Measurements from ENCODE around the gene IGSF3.
"Not testable (repeated sequence)": the region's sequence is repeated elsewhere in the genome, so short reads cannot be mapped to it uniquely, and the experiment has no call there.

Gene IGSF3

DNA sequence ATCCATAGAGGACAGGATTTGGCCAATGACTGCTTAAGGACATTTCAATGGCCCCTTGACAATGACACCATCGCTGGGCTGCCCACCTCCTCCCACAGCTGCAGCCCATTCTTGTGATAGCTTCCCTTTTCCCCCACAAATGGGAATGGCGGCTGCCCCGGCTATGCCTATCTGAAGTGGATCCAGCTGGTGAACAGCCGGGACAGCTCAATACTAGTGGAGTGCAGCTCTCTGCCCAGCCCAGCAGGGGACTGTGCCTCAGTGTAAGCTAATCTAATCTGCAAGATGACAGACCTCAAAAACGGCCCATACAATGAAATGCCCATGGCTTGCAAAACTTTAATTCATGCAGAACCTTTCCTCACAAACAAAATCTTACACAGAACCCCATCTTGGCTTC, 49.7 kb downstream of the IGSF3 start:
- TF ChIP-seq, protein P1, sequence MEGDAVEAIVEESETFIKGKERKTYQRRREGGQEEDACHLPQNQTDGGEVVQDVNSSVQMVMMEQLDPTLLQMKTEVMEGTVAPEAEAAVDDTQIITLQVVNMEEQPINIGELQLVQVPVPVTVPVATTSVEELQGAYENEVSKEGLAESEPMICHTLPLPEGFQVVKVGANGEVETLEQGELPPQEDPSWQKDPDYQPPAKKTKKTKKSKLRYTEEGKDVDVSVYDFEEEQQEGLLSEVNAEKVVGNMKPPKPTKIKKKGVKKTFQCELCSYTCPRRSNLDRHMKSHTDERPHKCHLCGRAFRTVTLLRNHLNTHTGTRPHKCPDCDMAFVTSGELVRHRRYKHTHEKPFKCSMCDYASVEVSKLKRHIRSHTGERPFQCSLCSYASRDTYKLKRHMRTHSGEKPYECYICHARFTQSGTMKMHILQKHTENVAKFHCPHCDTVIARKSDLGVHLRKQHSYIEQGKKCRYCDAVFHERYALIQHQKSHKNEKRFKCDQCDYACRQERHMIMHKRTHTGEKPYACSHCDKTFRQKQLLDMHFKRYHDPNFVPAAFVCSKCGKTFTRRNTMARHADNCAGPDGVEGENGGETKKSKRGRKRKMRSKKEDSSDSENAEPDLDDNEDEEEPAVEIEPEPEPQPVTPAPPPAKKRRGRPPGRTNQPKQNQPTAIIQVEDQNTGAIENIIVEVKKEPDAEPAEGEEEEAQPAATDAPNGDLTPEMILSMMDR (IDR thresholded peaks at IDR 0.05; ENCODE audit: low read depth, low read length) = peak; percentile 11
- H3K9me3 ChIP-seq; H3K27me3 ChIP-seq; H3K4me1 ChIP-seq; H3K36me3 ChIP-seq; H3K4me3 ChIP-seq (ENCODE audit: low read depth, low read length); DNase-seq: not testable (repeated sequence)

DNA sequence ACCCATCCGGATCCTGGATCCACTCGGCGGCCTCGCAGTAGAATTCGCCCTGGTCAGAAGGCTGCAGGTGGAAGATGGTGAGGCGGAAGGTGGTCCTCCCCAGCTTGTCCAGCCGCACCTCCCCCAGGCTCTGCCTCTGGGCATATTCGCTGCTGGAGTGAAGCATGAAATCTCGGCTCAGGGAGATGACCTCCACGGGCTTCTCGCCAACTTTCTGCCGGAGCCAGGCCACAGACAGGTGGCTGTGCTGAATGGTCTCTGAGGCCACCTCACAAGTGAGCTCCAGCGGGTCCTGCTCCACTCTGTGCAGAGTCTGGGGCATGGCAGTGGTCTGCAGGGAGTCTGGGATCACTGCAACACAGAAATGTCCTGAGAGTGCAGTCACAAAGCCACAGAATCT, 53.7 kb downstream of the IGSF3 start:
- H3K36me3 ChIP-seq; H3K4me3 ChIP-seq (ENCODE audit: low read depth, low read length); H3K27me3 ChIP-seq; H3K4me1 ChIP-seq; H3K9me3 ChIP-seq: not testable (repeated sequence)
- DNase-seq = peak; percentile 27

DNA sequence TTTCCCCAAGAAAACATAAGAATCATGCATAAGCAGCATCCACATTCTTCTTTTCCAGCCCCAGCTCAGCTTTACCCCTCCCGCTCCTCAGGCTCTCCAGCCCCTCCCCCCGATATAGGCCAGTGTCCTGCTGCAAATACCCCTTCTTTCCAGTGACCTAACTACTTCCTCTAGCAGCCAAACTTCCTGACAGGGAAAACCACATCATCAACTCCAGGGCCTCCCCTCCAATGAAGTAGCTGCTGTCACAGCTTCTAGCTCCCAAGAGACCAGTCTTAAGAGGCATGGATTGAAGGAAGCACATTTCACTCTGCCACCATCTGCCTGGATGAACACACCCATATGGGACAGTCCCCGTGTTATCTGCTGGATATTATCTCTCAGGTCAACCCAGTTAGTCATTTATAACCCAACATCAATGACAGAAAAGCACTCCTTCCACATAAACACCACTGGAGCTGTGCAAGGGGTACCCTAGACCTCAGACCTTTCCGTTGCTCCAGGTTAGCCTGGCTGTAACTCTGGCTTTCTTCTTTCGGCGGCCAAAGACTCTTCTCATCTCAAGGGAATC, 57.6 kb downstream of the IGSF3 start:
- not testable (repeated sequence) for H3K4me1 ChIP-seq; H3K9me3 ChIP-seq; H3K27me3 ChIP-seq; H3K36me3 ChIP-seq; H3K4me3 ChIP-seq (ENCODE audit: low read depth, low read length)
- peak; percentile 25 for DNase-seq

DNA sequence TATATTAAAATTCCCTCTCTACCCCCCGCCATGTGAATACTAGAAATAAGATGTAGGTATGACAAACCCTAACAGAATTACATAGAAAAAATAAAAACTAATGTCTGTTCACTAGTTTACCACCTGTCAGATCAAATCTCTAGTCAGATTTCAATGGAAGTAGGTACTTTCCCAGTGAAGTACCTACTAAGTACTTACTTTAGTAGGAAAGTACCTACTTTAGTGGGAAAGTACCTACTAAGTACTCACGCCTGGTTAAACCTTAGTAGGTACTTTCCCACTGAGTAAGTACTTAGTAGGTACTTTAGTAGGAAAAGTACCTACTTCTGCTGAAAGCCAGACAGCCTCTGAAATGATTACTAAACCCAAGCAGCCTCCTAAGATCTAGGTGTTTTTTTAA, 58.7 kb downstream of the IGSF3 start:
- H3K4me1 ChIP-seq = not testable (repeated sequence)

DNA sequence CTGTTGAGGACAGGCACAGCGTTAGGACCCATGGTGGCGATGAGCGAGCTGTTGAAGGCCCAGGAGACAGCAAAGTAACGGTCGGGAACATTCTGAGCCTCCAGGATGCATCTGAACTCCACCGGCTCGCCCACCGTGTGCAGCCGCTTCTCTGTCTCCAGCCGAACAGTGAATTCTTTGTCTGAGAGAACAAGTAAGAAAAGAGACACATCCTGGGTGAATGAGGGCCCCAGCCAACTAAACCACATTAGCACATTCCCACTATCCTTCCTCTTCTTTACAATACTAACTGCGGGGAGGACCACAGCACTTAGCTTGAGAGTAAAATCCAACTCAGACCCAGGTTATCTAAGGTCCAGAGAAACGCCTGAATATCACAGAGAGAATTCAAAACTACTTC, 59.4 kb downstream of the IGSF3 start:
- not testable (repeated sequence) for H3K4me3 ChIP-seq (ENCODE audit: low read depth, low read length); H3K36me3 ChIP-seq; H3K27me3 ChIP-seq; DNase-seq; H3K4me1 ChIP-seq; H3K9me3 ChIP-seq

More for the DNA sequence above, 58.7 kb downstream of the IGSF3 start:
- H3K27me3 ChIP-seq; DNase-seq; H3K9me3 ChIP-seq; H3K36me3 ChIP-seq; H3K4me3 ChIP-seq (ENCODE audit: low read depth, low read length): not testable (repeated sequence)

DNA sequence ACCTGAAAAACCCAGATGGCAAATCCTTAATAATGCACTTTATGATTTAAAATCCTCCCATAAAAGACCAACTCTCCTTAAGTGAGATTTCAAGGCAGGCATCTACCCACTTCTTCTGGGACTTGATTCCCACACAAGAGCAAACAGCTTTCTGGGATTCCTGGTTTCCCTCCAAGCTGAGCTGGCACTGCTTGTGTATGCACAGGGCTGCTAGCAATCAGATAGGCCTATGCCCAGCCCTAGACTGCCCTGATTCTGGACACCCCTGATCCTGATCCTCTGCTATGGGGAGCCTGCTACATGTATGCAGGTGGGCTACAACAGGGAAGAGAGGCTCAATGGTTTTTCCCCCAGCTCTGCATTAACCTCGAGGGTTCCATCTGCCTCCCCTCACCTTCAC, 60.1 kb downstream of the IGSF3 start:
- not testable (repeated sequence) for H3K9me3 ChIP-seq; H3K27me3 ChIP-seq; H3K4me1 ChIP-seq; H3K4me3 ChIP-seq (ENCODE audit: low read depth, low read length); DNase-seq; H3K36me3 ChIP-seq

DNA sequence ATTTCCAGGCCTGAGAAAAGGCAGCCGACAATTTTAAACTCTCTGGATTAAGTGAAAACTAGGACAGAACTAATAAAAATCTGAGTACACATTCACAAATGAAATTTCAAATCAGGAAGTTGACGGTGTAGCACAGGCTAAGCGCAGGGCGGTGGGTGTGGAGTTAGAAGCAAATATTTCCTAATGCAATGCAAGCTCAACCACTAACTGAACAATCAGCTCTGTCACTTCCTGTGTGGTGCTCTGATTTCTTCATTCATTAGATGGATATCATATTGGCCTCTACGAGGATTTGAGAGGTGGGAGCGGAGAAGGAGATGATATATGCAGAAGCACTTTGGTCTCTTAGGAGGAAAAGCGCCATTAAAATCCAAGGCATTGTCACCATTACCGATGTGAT, 61.5 kb downstream of the IGSF3 start:
- H3K9me3 ChIP-seq; H3K36me3 ChIP-seq; H3K4me1 ChIP-seq; H3K27me3 ChIP-seq; H3K4me3 ChIP-seq (ENCODE audit: low read depth, low read length); DNase-seq: not testable (repeated sequence)

DNA sequence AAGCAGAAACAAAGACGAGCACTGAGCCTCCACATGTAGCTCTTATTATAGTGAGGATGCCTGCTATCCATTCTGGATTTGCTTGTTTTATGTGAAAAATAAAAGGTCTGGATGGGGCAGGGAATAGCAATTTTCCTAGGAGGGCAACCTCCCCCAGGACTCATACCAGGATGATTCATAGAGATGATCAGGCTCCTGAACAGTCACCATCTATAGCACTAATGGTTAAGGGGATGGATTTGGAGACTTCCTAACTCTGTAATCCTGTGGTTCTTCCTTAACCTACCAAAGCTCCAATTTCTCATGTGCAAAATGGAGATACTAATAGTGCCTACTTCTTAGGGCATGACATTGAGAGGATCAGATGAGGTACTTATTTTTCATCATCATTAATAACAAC, 62.2 kb downstream of the IGSF3 start:
- Histone ChIP-seq H3K4me3 (ENCODE audit: low read depth, low read length) (no peak overlapping the region), H3K9me3 (no peaks in the 10 kb centered on the region), H3K36me3 (no peaks in the 10 kb centered on the region), H3K27me3 (no peaks in the 10 kb centered on the region), H3K4me1 (peaks cover 7% of the 10 kb centered on the region)
- TF ChIP-seq, protein P1 (IDR thresholded peaks at IDR 0.05; ENCODE audit: low read depth, low read length) = no peak
- no peak for DNase-seq

DNA sequence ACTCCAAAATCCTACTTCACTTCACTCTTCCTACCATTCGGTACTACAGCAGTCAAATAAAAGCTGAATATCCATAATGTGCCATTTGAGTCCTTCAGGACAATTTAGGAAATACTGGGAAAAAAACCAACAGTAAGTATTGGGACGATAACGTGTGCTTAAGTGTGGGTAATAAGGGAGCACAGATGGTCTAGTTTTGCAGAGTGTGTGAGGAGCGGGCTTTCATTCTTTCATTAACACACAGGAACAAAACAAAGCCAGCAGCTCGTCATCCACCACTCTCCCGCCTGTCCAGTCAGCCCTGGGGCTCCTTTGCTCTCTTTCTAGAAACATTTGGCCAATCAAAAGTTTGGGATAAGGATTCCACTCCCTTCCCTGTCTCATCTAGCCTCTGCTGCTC, 63.1 kb downstream of the IGSF3 start:
- not testable (repeated sequence) for DNase-seq; H3K4me3 ChIP-seq (ENCODE audit: low read depth, low read length); H3K27me3 ChIP-seq; H3K36me3 ChIP-seq; H3K4me1 ChIP-seq; H3K9me3 ChIP-seq

DNA sequence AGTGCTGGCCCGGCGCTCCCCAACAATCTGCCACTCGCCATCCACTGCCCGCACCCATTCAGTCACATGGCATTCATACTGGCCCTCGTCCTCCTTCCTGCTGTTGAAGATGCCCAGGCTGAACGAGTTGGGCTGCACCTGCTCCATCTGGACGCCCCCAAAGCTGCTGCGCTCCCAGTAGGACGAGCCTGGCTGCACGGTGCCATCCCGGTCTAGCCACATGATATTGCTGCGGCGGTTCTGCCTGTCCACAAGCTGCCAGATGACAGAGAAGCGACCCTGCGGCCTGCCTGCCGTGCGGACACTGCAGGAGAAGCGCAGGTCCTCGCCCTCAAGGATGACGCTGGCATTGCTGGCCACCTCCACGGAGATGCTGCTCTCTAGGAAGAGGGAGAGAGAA, 63.9 kb downstream of the IGSF3 start:
- not testable (repeated sequence) for DNase-seq; H3K9me3 ChIP-seq; H3K36me3 ChIP-seq; H3K4me3 ChIP-seq (ENCODE audit: low read depth, low read length); H3K4me1 ChIP-seq; H3K27me3 ChIP-seq

DNA sequence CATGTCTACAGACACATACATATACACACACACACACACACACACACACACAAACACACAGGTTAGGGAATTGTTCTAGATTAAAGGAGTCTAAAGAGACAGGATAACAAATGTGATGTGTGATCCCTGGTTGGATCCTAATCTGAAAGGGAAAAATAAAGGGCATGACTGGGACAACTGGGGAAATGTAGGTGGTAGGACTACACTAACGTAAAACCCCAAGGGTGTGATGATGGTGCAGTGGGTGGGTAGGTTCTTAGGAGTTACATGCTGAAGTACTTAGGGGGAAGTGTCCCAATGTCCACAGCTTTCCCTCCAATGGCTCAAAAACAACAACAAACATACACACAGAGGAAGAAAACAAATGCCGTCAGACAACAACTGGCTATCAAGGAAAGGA, 68.2 kb downstream of the IGSF3 start:
- not testable (repeated sequence) for H3K36me3 ChIP-seq; DNase-seq; H3K4me1 ChIP-seq; H3K27me3 ChIP-seq; H3K9me3 ChIP-seq; H3K4me3 ChIP-seq (ENCODE audit: low read depth, low read length)

DNA sequence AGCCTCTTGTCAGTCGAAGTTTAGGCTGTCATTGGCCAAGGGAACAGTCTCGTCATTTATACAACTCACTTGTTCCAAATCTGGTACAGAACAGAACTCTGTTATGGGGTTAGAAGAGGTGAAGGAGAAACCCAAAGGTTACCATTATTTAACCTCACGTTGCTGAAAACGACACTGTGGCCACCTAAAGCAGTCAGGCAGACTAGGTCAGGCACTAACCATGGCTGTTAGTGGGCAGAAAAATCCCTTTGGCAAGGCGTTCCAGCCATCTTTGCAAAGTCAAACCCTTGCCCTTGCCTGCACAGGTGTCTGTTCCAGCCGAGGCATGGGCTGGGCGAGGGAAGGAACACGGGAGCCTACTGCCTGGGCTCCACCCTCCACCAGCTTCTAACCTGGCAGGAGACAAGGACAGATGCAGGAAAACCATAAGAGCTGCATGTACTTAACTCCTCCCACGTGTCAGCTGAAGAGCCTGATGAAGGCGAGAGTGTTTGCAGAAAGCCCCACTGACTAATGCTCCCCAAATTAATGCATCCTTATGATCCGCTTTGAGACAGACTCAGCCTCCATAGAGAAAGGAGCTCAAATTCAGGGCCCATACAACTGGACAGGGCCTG, 69.0 kb downstream of the IGSF3 start:
- H3K9me3 ChIP-seq, DNase-seq, H3K4me1 ChIP-seq: not testable (repeated sequence)

DNA sequence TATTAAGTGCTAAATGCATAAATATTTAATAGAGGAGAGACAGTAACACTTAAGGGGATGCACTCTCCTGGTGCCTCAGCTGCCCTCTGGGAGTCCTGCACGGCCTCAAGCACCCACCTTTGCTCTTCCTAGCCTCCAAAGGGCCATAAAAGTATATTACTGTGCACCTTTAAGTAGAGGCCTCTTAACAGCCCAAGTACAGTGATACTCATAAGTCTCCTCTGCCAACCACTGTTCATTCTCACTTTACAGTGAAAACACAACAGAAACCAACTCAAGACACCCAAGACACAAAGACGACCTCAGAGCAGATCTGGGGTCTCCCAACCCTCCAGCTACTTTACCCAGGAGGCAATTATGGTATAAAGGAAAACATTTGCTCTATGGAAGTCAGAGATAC, 70.1 kb downstream of the IGSF3 start:
- not testable (repeated sequence) for H3K36me3 ChIP-seq; H3K9me3 ChIP-seq; H3K4me3 ChIP-seq (ENCODE audit: low read depth, low read length); H3K4me1 ChIP-seq; DNase-seq; H3K27me3 ChIP-seq

More for the DNA sequence above, 69.0 kb downstream of the IGSF3 start:
- not testable (repeated sequence) for H3K4me3 ChIP-seq (ENCODE audit: low read depth, low read length); H3K27me3 ChIP-seq; H3K36me3 ChIP-seq

DNA sequence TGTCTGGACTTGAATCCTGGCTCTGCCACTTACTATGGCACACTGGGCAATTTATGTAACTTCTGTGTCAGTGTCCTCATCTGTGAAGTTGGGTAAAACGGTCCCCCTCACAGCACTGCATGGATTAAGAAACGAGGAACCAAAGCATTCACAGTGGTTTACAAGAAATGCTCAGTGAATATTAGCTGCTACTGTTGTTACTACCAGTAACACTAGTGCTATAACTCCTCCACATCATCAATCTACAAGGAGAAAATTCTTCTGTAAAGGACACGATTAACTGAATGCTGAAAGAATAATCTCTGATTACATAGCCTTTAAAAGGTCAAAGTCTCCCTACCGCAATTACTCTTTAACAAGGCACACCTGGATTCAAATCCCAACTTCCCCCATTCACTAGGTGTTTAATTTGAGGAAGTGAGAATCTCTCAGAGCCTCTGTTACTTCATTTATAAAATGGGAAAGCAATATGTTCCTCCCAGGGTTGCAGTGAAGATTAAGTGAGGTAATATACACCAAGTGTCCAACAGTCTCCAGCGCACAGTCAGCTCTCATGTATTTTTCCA, 70.7 kb downstream of the IGSF3 start:
- H3K4me3 ChIP-seq (ENCODE audit: low read depth, low read length); H3K36me3 ChIP-seq; H3K27me3 ChIP-seq; H3K4me1 ChIP-seq; DNase-seq; H3K9me3 ChIP-seq: not testable (repeated sequence)
